Left lung (tissue), 10 donors: ENCODE measurements around the gene DAZAP1. TPM values are rescaled to one million over a fixed set of nuclear protein-coding genes. Genes with fewer than 3 reads are reported as not detected.

Experiments used
- ATAC-seq: fragments of 200-7000 bp; cut with Tn5 transposase; one replicate; pipeline ENCODE4 v1.9.1; 2020; ENCODE audit warnings: moderate library complexity
- DNase-seq, 4 donors: peaks; one replicate each; pipeline ENCODE4 v3.0.0-alpha.2; 2013 to 2020
- H3K27ac ChIP-seq, 2 donors: fragments of 200-600 bp; sonication (generic) in 1 of 2; one replicate each; pipeline versions ENCODE4 v1.5.0 to v1.8.0; 2020 to 2021
- H3K27me3 ChIP-seq, 2 donors: fragments of 200-600 bp; sonication (generic) in 1 of 2; one replicate each; pipeline versions ENCODE4 v1.5.0 to v1.8.0; 2020 to 2021
- H3K36me3 ChIP-seq, 2 donors: fragments of 200-600 bp; sonication (generic) in 1 of 2; one replicate each; pipeline versions ENCODE4 v1.5.0 to v1.8.0; 2020 to 2021
- H3K4me1 ChIP-seq, 2 donors: fragments of 200-600 bp; one replicate each; pipeline ENCODE4 v1.8.0; 2021
- H3K4me3 ChIP-seq, 2 donors: fragments of 200-600 bp; sonication (generic) in 1 of 2; one replicate each; pipeline versions ENCODE4 v1.5.0 to v1.8.0; 2020 to 2021; ENCODE audit warnings: mild to moderate bottlenecking in 1 of 2
- H3K9me3 ChIP-seq, 2 donors: fragments of 200-600 bp; sonication (generic) in 1 of 2; one replicate each; pipeline versions ENCODE4 v1.5.0 to v1.8.0; 2020 to 2021
- CTCF ChIP-seq, 2 donors: fragments of 200-600 bp; sonication (generic) in 1 of 2; IDR thresholded peaks; one replicate each; pipeline versions ENCODE4 v1.5.0 to v1.8.0; 2021; ENCODE audit warnings: antibody characterized with exemption in 2 of 2
- intact Hi-C, 2 donors: fragments of 100-400 bp; cut with DNase I; formaldehyde crosslinking; loops; one replicate each; pipeline versions ENCODE4 v1.11.2 to v1.14.2; 2022
- polyA plus RNA-seq, 6 donors: library from polyadenylated mRNA; unstranded; fragments of 120-200 nt; gene quantifications; one replicate each; pipeline ENCODE4 v1.2.1, GENCODE V29; 2013; ENCODE audit not compliant: insufficient read length in 6 of 6
- total RNA-seq, 2 donors: library from RNA; stranded (reverse); fragmentation: NEBNext Ultra II Directional; extraction: Animal tissue kit (Norgen Biotek cat#: 25700); gene quantifications; one replicate each; pipeline ENCODE4 v1.2.1, GENCODE V29; 2021
- donor health status: DM: no; HTN: yes; CAD: no.
- donor health status: DM: no; HTN: no; CAD: no.

DAZAP1 gene
- total and polyA plus RNA-seq, 8 donors = 86.4 to 132 (median 93.7) TPM

GRCh38 chr19:1471515-1472160 lies 64.3 kb downstream of the DAZAP1 start:
- Histone ChIP-seq H3K9me3 (no peaks in the 10 kb centered on the region), H3K36me3 (peaks cover 0 to 28% of the 10 kb centered on the region in 2 donors), H3K4me1 (peaks cover 32 to 61% of the 10 kb centered on the region in 2 donors), H3K4me3 (no peak overlapping the region), H3K27ac (no peak overlapping the region), H3K27me3 (peaks cover 66 to 78% of the 10 kb centered on the region in 2 donors)
- DNase-seq (no peak), ATAC-seq (no peak)
- intact Hi-C loops = no loop called here
- no peak for TF ChIP-seq CTCF (IDR thresholded peaks at IDR 0.05)

DNA sequence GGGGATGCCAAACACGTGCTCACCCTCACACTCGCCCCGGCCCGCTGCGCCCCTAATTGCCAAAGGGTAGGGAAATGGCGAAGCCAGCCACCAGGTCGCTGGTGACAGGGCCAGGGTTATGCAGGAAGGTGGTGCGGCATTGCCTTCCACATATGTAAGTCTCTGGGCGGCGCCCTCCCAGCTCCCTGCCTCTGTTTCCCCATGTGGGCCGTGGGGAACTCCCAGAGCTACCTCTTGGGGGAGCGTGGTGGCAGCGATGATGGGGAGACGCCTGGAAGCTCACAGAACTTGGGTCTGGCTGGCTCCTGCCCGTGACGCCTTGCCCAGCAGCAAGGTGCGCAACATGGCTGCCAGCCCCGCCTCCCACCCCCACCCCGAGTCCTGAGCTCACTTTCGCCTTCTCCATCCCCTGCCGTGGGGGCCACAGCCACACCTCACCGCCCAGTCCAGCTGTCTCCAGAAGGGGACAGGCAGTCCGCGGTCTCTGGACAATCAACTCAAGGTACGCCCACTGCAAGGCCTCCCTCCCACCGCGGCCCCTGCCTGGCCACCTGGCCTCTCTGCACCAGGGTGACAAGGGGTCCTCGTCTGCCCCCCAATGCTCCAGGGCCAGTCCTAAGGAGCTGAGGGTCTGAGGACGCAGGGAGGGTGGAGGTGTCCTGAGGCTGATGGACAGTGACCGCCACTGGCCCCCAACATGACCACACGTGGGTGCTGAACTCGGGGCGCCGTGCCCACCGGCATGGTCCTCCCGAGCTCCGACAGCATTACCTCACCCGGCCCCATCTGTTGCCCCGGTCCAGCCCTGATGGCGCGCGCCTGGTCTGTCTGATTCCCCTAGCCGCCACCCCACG lies 65.1 kb downstream of the DAZAP1 start:
- Histone ChIP-seq H3K9me3 (no peaks in the 10 kb centered on the region), H3K27me3 (peaks cover 58 to 70% of the 10 kb centered on the region in 2 donors), H3K27ac (no peak overlapping the region), H3K4me3 (no peak overlapping the region), H3K4me1 (peaks cover 32 to 58% of the 10 kb centered on the region in 2 donors), H3K36me3 (peaks cover 0 to 36% of the 10 kb centered on the region in 2 donors)
- intact Hi-C loops = no loop called here
- no peak for TF ChIP-seq CTCF (IDR thresholded peaks at IDR 0.05)
- ATAC-seq (no peak), DNase-seq (no peak)

- peak in 1 of 4 donors; percentile 69 for DNase-seq
- H3K27me3 ChIP-seq = peaks cover 50 to 62% of the 10 kb centered on the region in 2 donors
- H3K4me1 ChIP-seq = peaks cover 29 to 58% of the 10 kb centered on the region in 2 donors
- intact Hi-C loops = no loop called here
- no peak overlapping the region for H3K27ac ChIP-seq
- peaks cover 0 to 36% of the 10 kb centered on the region in 2 donors for H3K36me3 ChIP-seq
- H3K9me3 ChIP-seq = no peaks in the 10 kb centered on the region
- no peak for TF ChIP-seq CTCF (IDR thresholded peaks at IDR 0.05)
- no peak overlapping the region for H3K4me3 ChIP-seq
- ATAC-seq = no peak
These were observed 65.9 kb downstream of the DAZAP1 start for GRCh38 chr19:1473085-1473851.

DNA sequence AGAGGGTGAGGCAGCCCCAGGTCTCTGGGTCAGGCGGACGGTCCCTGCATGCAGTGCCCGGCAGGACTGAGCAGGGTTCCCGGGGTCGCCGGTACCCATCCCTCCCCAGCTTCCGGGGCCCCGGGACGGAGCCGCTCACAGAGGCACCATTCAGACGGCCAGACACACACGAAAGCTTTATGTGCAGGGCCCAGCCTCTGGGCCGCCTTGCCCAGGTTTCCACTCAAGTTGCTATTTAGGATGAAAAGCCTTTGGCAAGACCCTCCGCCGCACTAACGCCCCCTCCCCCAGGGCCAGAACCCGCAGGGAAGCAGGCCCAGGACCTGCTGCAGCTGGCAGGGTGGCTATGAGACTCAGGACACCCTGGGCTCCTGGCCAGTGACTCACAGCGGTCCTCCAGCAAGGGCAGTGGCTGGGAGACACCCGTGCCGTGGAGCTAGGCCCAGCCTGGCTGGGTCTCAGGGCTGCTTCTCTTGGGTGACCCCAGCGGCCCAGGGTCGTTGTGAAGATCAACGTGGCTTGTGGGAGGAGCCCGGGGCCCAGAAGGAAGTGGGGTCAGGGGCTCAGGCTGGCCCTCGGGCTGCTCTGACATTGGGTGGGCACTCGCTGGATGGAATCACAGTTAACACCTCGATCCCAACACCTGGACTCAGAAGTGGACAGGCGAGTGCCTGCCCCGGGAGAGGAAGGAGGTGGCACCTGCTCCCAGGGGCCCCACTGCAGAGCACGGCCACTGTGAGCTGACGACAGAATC lies 66.8 kb downstream of the DAZAP1 start:
- DNase-seq (no peak), ATAC-seq (no peak)
- Histone ChIP-seq H3K4me1 (peaks cover 23 to 53% of the 10 kb centered on the region in 2 donors), H3K36me3 (peaks cover 0 to 36% of the 10 kb centered on the region in 2 donors), H3K9me3 (no peaks in the 10 kb centered on the region), H3K4me3 (no peak overlapping the region), H3K27me3 (peaks cover 41 to 52% of the 10 kb centered on the region in 2 donors), H3K27ac (no peak overlapping the region)
- intact Hi-C loops = no loop called here
- no peak for TF ChIP-seq CTCF (IDR thresholded peaks at IDR 0.05)
